Epithelial cell of proximal tubule (primary cell): Measurements from ENCODE around the gene ENDOV. TPM values are rescaled to one million over a fixed set of nuclear protein-coding genes. Genes with fewer than 3 reads are reported as not detected.

Source experiments
- DNase-seq: peaks from one replicate; pipeline ENCODE4 v3.0.0-alpha.2; 2011; ENCODE audit warnings: low read depth
- H3K4me3 ChIP-seq: 2 replicates; pipeline ENCODE4 v1.5.1; 2011; ENCODE audit warnings: low read depth, mild to moderate bottlenecking, low read length
- CTCF ChIP-seq: conservative IDR thresholded peaks from 2 replicates; pipeline ENCODE4 v1.5.1; 2012; ENCODE audit warnings: low read depth, mild to moderate bottlenecking, low read length
- total RNA-seq: library from RNA; depleted of rRNA; stranded (reverse); fragments of >200 nt; gene quantifications from 2 replicates; pipeline ENCODE4 v1.2.3, GENCODE V29; 2015

ENDOV gene
- total RNA-seq, 1 donor from 2014 or later, result 8.5 TPM

- H3K4me3 ChIP-seq, result no peak overlapping the region
- no peak for TF ChIP-seq CTCF
- no peak for DNase-seq
These were observed 40.8 kb upstream of the ENDOV start for GRCh38 chr17:80374039-80374731.

DNA sequence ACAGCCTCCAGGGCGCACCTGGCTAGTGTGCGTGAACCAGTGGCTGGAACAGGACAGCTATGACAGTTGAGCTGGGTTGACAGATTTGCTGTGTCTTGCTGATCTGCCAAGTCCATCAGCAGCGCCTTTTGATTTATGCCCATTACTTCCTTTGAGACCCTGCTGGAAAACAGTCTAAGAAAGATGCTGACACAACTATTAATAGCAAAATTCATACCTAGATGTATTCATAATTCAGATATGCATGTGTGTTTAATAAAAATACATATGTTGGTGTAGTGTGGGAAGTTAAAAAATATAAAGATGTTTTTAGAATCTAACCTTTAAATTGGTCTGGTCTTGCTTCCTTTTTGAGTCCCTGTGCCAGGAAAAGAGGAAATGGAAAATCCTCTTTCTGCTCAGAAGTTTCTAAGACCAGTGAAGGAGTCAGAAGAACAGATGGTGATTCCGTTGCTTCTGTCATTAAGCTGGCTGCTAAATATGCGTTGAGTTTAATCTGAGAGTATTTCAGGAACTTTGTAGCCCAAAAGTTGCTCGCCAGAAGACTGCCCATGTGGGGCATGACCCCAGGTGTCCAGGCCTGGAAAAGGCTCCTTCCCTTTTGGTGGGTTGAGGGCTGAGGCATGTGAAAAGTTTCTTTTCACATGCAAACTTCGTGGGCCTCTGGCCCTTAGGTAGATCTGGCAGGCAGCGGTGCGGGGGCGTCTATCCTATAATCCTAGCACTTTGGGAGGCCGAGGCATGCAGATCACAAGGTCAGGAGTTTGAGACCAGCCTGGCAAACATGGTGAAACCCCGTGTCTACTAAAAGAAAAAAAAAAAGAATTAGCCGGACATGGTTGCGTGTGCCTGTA is 40.0 kb upstream of the ENDOV start:
- no peak for DNase-seq
- no peak for TF ChIP-seq CTCF
- H3K4me3 ChIP-seq, result no peak overlapping the region

GRCh38 chr17:80376531-80376930 is 38.4 kb upstream of the ENDOV start:
- TF ChIP-seq CTCF, result no peak
- H3K4me3 ChIP-seq, result no peak overlapping the region
- no peak for DNase-seq

GRCh38 chr17:80377798-80378197 is 37.2 kb upstream of the ENDOV start:
- DNase-seq, result no peak
- TF ChIP-seq CTCF, result no peak
- no peak overlapping the region for H3K4me3 ChIP-seq

GRCh38 chr17:80379348-80379747 is 35.6 kb upstream of the ENDOV start:
- no peak for DNase-seq
- no peak overlapping the region for H3K4me3 ChIP-seq
- TF ChIP-seq CTCF, result no peak

DNA sequence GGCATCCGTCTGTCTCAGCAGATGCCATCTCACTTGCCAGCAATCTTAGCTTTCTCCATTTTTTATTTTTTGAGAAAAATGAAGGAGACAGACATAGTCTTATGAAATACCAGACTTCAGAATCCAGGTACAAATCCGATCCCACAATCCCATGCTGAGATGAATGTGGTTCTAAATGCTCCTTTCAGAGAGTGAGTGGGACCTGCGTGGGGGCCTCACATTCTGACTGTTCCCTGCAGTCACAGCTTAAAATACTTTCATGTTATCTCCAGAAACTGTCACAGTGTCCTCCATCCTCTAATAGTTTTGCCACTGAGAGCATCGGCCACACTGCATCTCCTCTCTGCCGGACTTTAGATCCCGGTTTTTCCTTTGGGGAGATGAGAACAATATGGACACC is 34.9 kb upstream of the ENDOV start:
- no peak for TF ChIP-seq CTCF

More for the DNA sequence above, 34.9 kb upstream of the ENDOV start:
- H3K4me3 ChIP-seq, result no peak overlapping the region
- DNase-seq, result no peak
